ENCODE data around the gene MAD1L1.
"Not testable (repeated sequence)": the region's sequence is repeated elsewhere in the genome, so short reads cannot be mapped to it uniquely, and the experiment has no call there.

The MAD1L1 gene

GRCh38 chr7:1867370-1868260, 365.1 kb downstream of the MAD1L1 start:
- DNase-seq: no peak

- no peak for DNase-seq
Observed at GRCh38 chr7:1866601-1867000, 366.1 kb downstream of the MAD1L1 start.

DNA sequence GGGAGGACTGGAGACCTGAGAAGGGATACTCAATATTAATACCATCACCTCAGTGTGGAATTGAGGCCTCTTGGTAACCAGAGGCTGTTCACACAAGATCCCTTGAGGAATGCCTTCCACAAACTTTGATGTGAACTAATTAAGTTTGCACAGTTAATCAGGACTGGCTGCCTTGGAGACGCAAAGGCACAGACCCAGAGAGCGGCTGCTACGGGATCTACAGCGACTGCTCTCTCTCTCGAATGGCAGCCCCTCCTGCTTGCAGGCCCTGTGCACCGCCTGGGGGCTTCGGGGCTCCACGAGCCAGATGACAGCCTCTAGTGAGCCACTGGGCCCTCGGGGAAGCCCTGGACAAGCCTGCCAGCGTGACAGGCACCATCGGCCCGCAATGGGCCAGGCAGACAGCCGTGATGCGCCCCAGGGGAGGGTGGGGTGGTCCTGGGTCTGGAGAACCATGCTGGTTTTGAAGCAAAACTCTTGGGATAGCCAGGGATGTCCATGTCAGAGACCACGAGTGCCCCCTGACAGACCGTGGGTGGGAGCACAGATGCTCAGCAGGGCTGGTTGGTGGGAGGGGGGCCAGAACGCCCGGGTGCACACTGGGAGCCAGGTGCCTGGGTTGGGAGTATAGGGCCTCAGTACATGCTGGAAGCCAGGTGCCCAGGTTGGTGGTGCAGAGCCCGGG, 367.0 kb downstream of the MAD1L1 start:
- no peak for DNase-seq

DNA sequence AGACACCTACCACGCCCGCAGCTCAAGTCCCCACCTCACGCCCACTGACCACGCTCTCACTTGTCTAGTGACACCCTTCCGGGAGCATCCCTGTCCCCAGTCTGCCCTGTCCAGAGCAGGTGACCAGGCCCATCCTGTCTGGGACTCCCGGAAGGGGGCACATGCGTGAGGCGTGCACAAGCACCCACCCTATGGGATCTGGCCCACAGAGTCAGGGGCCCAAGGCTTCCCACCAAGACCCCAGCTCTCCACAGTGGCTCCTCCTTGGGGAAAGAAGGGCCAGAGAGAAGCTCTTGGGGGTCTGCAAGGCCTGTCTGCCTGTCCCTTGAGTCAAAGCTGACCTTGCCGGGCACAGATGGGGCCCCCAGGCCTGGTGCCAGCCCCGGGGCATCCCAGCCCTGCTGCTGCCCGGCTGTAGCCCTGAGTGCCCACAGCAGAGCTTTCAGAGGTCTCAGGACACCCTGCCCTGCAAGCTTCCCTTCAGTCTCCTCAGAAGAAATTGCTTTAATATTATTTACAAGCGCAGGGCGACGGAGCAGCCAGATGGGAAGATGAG, 367.7 kb downstream of the MAD1L1 start:
- no peak for DNase-seq

- DNase-seq: no peak
Observed at GRCh38 chr7:1864161-1864940, 368.4 kb downstream of the MAD1L1 start.

DNA sequence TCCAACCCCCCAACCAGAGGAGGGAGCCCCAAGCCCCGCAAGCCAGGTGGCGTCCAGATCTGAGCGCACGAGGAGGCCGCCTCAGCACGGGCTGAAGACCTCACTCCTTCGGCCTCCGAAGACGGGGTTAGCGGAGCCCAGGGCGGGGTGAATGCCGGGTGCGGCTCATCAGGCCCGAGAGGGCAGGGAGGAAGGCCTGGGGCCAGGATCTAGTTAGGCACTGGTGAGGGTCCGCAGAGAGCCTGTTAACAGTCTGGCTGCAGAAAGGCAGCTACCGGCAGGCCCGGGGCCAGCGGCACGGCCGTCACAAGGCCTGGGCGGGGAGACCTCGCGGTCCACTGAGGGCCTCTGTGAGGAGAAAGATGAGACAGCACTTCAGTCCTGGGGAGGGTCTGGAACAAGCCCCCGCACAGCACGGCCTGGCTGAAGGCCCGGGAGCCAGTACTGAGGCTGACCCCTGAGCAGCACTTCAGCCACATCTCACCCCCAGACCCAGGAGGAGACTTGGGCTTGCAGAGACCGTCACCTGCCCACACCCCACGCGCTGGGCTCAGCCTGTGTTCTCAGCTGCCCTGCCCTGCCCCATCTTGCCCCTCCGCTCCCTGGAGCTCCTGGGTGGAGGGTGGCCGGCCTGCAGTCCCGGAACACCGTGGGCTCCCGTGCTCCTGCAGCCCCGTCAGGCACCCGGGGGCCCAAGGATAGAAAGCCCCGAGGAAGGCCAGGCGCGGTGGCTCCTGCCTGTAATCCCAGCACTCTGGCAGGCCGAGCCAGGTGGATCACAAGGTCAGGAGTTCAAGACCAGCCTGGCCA, 369.4 kb downstream of the MAD1L1 start:
- DNase-seq: no peak

DNA sequence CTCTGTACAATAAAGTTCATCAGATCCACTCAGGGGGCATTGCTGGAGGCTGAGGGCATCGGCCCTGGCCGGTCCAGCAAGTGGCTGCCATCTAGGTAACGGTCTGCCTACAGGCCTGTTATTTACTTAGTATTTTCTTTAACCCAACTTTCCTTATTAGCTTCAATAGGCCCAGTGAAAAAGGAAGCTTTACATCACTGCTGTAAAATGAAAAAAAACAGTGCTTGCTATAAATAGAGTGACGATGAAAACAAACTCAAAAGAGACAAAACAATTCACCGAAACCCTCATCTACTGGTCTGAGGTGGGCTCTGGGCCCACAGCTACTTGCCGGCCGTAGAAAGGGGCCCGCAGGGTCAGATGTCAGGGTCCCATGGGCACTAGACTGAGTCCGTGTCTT, 370.2 kb downstream of the MAD1L1 start:
- no peak for DNase-seq

- DNase-seq: no peak
Observed at GRCh38 chr7:1861799-1862458, 370.8 kb downstream of the MAD1L1 start.

GRCh38 chr7:1860881-1861798, 371.6 kb downstream of the MAD1L1 start:
- not testable (repeated sequence) for DNase-seq

GRCh38 chr7:1859266-1860035, 373.3 kb downstream of the MAD1L1 start:
- DNase-seq: no peak

DNA sequence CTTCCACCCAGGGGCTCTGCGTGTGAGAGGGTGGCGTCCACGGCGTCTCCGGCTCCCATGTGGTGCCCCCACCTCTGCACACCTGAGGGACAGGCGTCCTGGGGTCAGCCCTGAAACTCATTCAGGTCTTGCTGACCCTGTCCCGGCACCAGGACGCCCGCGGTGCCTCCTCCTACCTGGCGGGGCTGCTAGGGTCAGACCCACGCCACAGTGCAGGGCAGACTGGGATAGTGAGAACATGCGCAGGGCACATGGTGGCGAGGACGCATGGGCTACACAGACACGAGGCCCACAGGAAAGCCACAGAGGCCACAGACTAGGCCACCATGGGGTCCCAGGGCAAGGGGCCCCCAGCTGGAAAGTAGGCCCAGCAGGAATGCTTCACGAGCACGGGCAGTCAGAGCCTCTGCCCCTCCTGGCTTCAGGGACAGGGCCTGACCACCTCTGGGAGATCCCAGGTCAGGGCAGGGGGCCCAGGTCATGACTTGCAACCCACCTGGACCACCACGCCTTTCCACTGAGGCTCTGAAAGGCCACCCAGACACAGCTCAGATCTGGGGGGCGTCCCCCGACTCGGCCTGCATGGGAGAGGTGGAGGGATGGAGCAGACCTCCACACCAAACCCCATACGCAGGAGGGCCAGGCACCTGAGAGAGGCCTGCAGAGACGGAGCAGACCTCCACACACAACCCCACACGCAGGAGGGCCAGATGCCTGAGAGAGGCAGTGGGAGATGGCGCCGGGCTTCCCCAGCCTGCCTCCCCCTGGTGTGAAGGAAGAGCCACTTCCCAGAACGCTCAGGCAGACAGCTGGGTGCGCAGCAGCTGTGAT, 374.1 kb downstream of the MAD1L1 start:
- DNase-seq: no peak

GRCh38 chr7:1857487-1858421, 375.0 kb downstream of the MAD1L1 start:
- no peak for DNase-seq

DNA sequence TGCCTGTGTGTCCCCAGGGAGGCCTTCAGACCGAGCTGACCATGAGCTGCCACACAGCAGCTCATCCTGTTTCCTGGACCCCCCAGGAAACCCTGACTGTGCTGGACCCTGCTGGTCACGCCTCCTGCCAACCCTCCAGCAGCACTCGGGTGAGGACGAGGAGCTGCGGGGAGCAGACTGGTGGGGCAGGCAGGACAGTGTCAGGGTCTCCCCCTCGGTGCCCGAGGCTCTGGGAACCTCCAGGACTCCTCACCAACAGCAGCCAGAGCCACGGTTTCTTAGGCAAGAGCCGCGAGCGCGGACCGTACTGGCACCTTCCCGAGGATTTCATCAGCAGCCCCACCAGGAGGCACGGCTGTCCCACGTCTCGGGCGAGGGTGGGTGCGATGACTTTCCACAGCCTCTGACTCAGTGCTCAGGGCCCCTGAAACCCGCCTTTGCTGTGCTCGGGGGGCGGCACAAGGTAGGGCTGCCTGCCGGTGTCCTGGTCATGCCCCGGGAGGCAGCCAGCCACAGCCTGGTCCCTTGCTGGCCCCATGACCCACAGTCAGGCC, 375.8 kb downstream of the MAD1L1 start:
- DNase-seq: no peak

DNA sequence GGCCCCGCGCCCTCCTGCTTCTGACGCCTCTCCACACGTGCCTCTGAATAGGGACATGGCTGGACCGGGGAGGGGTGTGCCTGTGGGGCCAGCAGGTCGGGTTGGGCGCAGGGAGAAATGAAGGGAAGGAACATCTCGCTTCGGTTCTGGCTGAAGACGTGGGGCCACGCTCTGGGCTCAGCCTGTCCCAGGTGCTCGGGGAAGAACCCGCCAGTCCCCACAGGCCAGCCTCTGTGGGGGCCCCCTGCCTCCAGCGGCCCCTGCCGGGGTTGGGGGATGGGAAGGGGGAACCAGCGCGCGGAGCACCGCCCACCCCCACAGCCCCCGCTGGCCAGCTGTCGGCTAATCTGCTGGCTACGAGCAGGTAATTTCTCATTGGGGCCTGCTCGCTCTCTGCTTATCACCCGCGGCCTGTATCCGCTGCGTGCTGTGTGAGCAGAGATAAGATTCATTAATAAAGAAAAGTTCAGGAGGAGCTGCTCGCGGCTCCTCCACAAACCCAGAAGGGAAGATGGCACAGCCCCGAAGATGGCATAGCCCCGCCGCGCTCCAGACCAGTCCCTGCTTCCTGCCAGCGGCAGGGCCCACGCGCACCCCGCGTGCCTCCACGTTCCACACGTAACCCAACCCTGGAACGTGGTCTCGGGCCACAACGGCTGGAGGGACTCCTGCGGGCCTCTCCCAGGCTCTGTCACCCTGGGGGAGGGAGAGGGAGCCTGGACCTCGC, 376.4 kb downstream of the MAD1L1 start:
- DNase-seq: no peak

- no peak for DNase-seq
Observed at GRCh38 chr7:1855725-1856160, 377.0 kb downstream of the MAD1L1 start.
